DND-41 (cell line): ENCODE measurements around the gene ALG8.
"Not testable (repeated sequence)": the region's sequence is repeated elsewhere in the genome, so short reads cannot be mapped to it uniquely, and the experiment has no call there.

Experiments used
- ATAC-seq: fragments of 200-7000 bp; cut with Tn5 transposase; 3 replicates; pipeline ENCODE4 v1.9.1; 2021; ENCODE audit warnings: low read depth; ENCODE audit not compliant: insufficient read depth
- DNase-seq: peaks from one replicate; pipeline ENCODE4 v3.0.0-alpha.2; 2020
- H2AFZ ChIP-seq: 2 replicates; pipeline ENCODE4 v1.6.0; 2012; ENCODE audit warnings: low read depth, low read length
- H3K27ac ChIP-seq: 2 replicates; pipeline ENCODE4 v1.5.1; 2012; ENCODE audit warnings: low read length, inconsistent platforms
- H3K27me3 ChIP-seq: fragments of 200-600 bp; sonication (generic); 2 replicates; pipeline ENCODE4 v1.6.0; 2012; ENCODE audit warnings: low read length, mild to moderate bottlenecking, inconsistent platforms; ENCODE audit not compliant: insufficient read depth, poor library complexity
- H3K36me3 ChIP-seq: 2 replicates; pipeline ENCODE4 v1.5.1; 2012; ENCODE audit warnings: low read length, inconsistent platforms; ENCODE audit not compliant: insufficient read depth
- H3K4me1 ChIP-seq: 2 replicates; pipeline ENCODE4 v1.5.1; 2012; ENCODE audit warnings: mild to moderate bottlenecking, low read length; ENCODE audit not compliant: insufficient read depth
- H3K4me2 ChIP-seq: 2 replicates; pipeline ENCODE4 v1.6.0; 2012; ENCODE audit warnings: mild to moderate bottlenecking, moderate library complexity, low read length, inconsistent platforms; ENCODE audit not compliant: insufficient read depth
- H3K4me3 ChIP-seq, 2 experiments: fragments of 200-600 bp in 1 of 2; shearing (Covaris generic) in 1 of 2; 2 replicates each; pipeline ENCODE4 v1.5.1; 2012 to 2016; ENCODE audit warnings: inconsistent platforms in 2 of 2, low read length in 2 of 2, mild to moderate bottlenecking in 2 of 2, low read depth in 1 of 2, moderate library complexity in 1 of 2
- H3K79me2 ChIP-seq: 2 replicates; pipeline ENCODE4 v1.6.0; 2012; ENCODE audit warnings: low read length, inconsistent platforms; ENCODE audit not compliant: insufficient read depth
- H3K9ac ChIP-seq: 2 replicates; pipeline ENCODE4 v1.6.0; 2012; ENCODE audit warnings: low read depth, mild to moderate bottlenecking, inconsistent platforms, low read length, moderate library complexity
- H3K9me3 ChIP-seq: 2 replicates; pipeline ENCODE4 v1.5.1; 2012; ENCODE audit warnings: low read length, moderate library complexity, mild to moderate bottlenecking, inconsistent platforms; ENCODE audit not compliant: insufficient read depth, severe bottlenecking
- H4K20me1 ChIP-seq: 2 replicates; pipeline ENCODE4 v1.6.0; 2012; ENCODE audit warnings: low read length; ENCODE audit not compliant: insufficient read depth
- CTCF ChIP-seq: IDR thresholded peaks from 2 replicates; pipeline ENCODE4 v1.5.1; 2012; ENCODE audit warnings: borderline replicate concordance, low read length, moderate library complexity, mild to moderate bottlenecking; ENCODE audit not compliant: poor library complexity, severe bottlenecking; ENCODE audit errors: extremely low read depth
- EZH2 ChIP-seq: IDR thresholded peaks from 3 replicates; pipeline ENCODE4 v1.6.1; 2012; ENCODE audit warnings: borderline replicate concordance, low read depth, mild to moderate bottlenecking, moderate library complexity, low read length, inconsistent platforms; ENCODE audit not compliant: severe bottlenecking

Gene ALG8

GRCh38 chr11:78061088-78061920 is 78.1 kb downstream of the ALG8 start:
- Histone ChIP-seq H3K4me2 (no peak overlapping the region), H3K9ac (no peak overlapping the region), H3K36me3 (no peaks in the 10 kb centered on the region), H4K20me1 (no peaks in the 10 kb centered on the region), H3K4me1 (no peaks in the 10 kb centered on the region), H3K27ac (no peak overlapping the region), H3K27me3 (no peaks in the 10 kb centered on the region), H3K4me3 (no peak overlapping the region), H3K9me3 (no peaks in the 10 kb centered on the region), H2AFZ (no peak overlapping the region), H3K79me2 (no peaks in the 10 kb centered on the region)
- ATAC-seq: no peak
- no peak for DNase-seq
- no peak for TF ChIP-seq EZH2
- TF ChIP-seq CTCF: no peak

DNA sequence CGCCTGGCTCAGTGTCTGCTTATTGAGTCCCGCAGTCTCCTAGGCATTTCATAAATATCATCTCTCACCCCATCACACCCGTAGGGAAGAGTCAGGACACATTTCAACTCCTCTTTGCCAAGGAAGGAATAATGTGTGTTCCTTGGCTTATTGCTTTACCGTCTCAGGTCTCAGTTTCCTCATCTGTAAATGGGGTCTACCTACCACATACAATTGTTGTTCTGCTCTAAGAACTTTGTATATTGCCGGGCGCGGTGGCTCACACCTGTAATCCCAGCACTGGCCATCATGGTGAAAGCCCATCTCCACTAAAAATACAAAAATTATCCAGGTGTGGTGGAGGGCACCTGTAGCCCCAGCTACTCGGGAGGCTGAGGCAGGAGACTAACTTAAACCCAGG is 78.9 kb downstream of the ALG8 start:
- Histone ChIP-seq H3K36me3 (no peaks in the 10 kb centered on the region), H3K27ac (no peak overlapping the region), H3K4me2 (no peak overlapping the region), H4K20me1 (no peaks in the 10 kb centered on the region), H3K4me1 (no peaks in the 10 kb centered on the region), H3K79me2 (no peaks in the 10 kb centered on the region), H3K9me3 (no peaks in the 10 kb centered on the region), H3K27me3 (no peaks in the 10 kb centered on the region), H3K9ac (no peak overlapping the region), H2AFZ (no peak overlapping the region), H3K4me3 (no peak overlapping the region)
- ATAC-seq: no peak
- DNase-seq: no peak
- TF ChIP-seq EZH2: no peak
- TF ChIP-seq CTCF: no peak

- not testable (repeated sequence) for H3K27me3 ChIP-seq, H3K9me3 ChIP-seq, H3K4me2 ChIP-seq, H4K20me1 ChIP-seq, H3K36me3 ChIP-seq, H3K79me2 ChIP-seq, H3K4me3 ChIP-seq, H3K27ac ChIP-seq, H3K4me1 ChIP-seq, ATAC-seq, H2AFZ ChIP-seq, DNase-seq, H3K9ac ChIP-seq
Observed at GRCh38 chr11:78059749-78060328, 79.6 kb downstream of the ALG8 start.

GRCh38 chr11:78057462-78058055 is 81.9 kb downstream of the ALG8 start:
- DNase-seq: no peak
- no peak overlapping the region for H2AFZ ChIP-seq
- no peaks in the 10 kb centered on the region for H3K36me3 ChIP-seq
- H3K9me3 ChIP-seq: no peaks in the 10 kb centered on the region
- TF ChIP-seq CTCF (no peak), EZH2 (no peak)
- no peaks in the 10 kb centered on the region for H3K79me2 ChIP-seq
- no peaks in the 10 kb centered on the region for H3K27me3 ChIP-seq
- ATAC-seq: no peak
- no peaks in the 10 kb centered on the region for H3K4me1 ChIP-seq
- no peak overlapping the region for H3K27ac ChIP-seq
- H4K20me1 ChIP-seq: no peaks in the 10 kb centered on the region
- no peak overlapping the region for H3K4me2 ChIP-seq
- no peak overlapping the region for H3K4me3 ChIP-seq
- H3K9ac ChIP-seq: no peak overlapping the region
